Common myeloid progenitor, CD34-positive (primary cell): ENCODE measurements around the gene EHD4.

Experiments
- CTCF ChIA-PET: fragments of 350-600 bp; sonication (Branson Sonifier 250); formaldehyde crosslinking; loops from one replicate; lab custom pipeline; 2021; ENCODE audit warnings: antibody characterized with exemption; lab: Charles Lee
- POLR2A ChIA-PET: fragments of 350-600 bp; sonication (Branson Sonifier 250); formaldehyde crosslinking; loops from one replicate; lab custom pipeline; 2021; ENCODE audit warnings: antibody characterized with exemption; lab: Charles Lee
- DNase-seq, 3 donors: peaks; one replicate each; pipeline versions ENCODE4 v3.0.0 to v3.0.0-alpha.2; 2013
- H3K27ac ChIP-seq, 2 experiments: 1 replicate in 1 of 2; 2 replicates in 1 of 2; pipeline ENCODE4 v1.7.0; 2013; ENCODE audit warnings: inconsistent platforms in 2 of 2, low read length in 2 of 2, mild to moderate bottlenecking in 2 of 2, low read depth in 1 of 2, moderate library complexity in 1 of 2; ENCODE audit not compliant: severe bottlenecking in 2 of 2, insufficient read depth in 1 of 2, poor library complexity in 1 of 2
- H3K27me3 ChIP-seq, 5 experiments: replicated peaks in 2 of 5; 1 replicate in 3 of 5; 2 replicates in 2 of 5; pipeline versions ENCODE4 v1.6.1 to v1.7.0; 2013; ENCODE audit warnings: low read length in 4 of 5, mild to moderate bottlenecking in 2 of 5, moderate library complexity in 2 of 5, inconsistent platforms in 1 of 5; ENCODE audit not compliant: insufficient read depth in 5 of 5, control insufficient read depth in 4 of 5
- H3K36me3 ChIP-seq, 4 experiments: 1 replicate in 2 of 4; 2 replicates in 2 of 4; pipeline versions ENCODE4 v1.6.1 to v1.7.0; 2013; ENCODE audit warnings: low read length in 3 of 4, control low read depth in 1 of 4, mild to moderate bottlenecking in 1 of 4; ENCODE audit not compliant: control insufficient read depth in 4 of 4, insufficient read depth in 4 of 4
- H3K4me1 ChIP-seq, 4 experiments: 1 replicate in 3 of 4; 2 replicates in 1 of 4; pipeline versions ENCODE4 v1.6.1 to v1.7.1; 2013; ENCODE audit warnings: low read length in 3 of 4, mild to moderate bottlenecking in 3 of 4, control low read depth in 1 of 4, inconsistent platforms in 1 of 4, moderate library complexity in 1 of 4; ENCODE audit not compliant: control insufficient read depth in 4 of 4, insufficient read depth in 4 of 4; ENCODE audit errors: control extremely low read depth in 1 of 4
- H3K4me3 ChIP-seq, 7 experiments: 1 replicate in 4 of 7; 2 replicates in 3 of 7; pipeline versions ENCODE4 v1.5.1 to v1.7.0; 2013; ENCODE audit warnings: mild to moderate bottlenecking in 7 of 7, low read length in 6 of 7, moderate library complexity in 6 of 7, inconsistent platforms in 2 of 7, low read depth in 2 of 7, control low read depth in 1 of 7; ENCODE audit not compliant: insufficient read depth in 4 of 7, control insufficient read depth in 1 of 7; ENCODE audit errors: extremely low read depth in 1 of 7
- H3K9me3 ChIP-seq, 5 experiments: 1 replicate in 4 of 5; 2 replicates in 1 of 5; pipeline versions ENCODE4 v1.6.1 to v1.7.1; 2013; ENCODE audit warnings: low read length in 4 of 5, mild to moderate bottlenecking in 2 of 5, inconsistent platforms in 1 of 5, low read depth in 1 of 5, moderate library complexity in 1 of 5; ENCODE audit not compliant: control insufficient read depth in 4 of 5, insufficient read depth in 2 of 5; ENCODE audit errors: control extremely low read depth in 1 of 5
- WGBS: methylation state at CpG from one replicate; pipeline ENCODE4 v1.1.5; 2013; ENCODE audit not compliant: insufficient coverage; 5-methylcytosine and 5-hydroxymethylcytosine counted together

The EHD4 gene

DNA sequence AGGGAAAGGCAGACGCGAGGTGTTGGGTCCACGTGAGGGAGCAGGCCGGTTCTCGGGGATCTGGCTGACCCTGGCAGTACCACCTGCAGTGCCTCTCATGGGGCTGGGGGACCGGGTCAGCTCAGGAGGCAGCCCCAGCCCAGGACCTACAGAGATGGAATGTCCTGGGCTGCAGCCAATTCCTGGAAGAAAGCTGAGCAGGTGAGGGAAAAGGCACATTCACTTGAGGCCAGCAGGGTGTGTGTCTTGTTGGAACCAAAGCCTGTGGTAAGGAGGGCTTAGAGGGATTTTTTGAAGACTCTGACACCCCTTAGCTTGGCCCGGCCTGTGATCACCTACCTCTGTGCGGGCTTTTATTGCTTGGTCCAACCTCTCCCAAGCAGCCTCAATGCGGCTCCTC, 117.9 kb downstream of the EHD4 start:
- no peaks in the 10 kb centered on the region for H3K4me1 ChIP-seq
- WGBS = 97% methylated on average over 9 of the region's 9 CpGs
- H3K4me3 ChIP-seq = no peak overlapping the region
- ChIA-PET POLR2A (no interaction called here), CTCF (interaction anchor here (1.5 to 1.8 kb wide), 2 partner anchors 11 to 57 kb away, joined by 3 to 4 read pairs; no protein-coding TSS in a partner anchor)
- no peak for DNase-seq
- peaks cover 0 to 9% (median 0%) of the 10 kb centered on the region in 5 experiments for H3K27me3 ChIP-seq
- H3K36me3 ChIP-seq = no peaks in the 10 kb centered on the region
- no peak overlapping the region for H3K27ac ChIP-seq
- no peaks in the 10 kb centered on the region for H3K9me3 ChIP-seq

GRCh38 chr15:41853831-41854230, 118.5 kb downstream of the EHD4 start:
- no peaks in the 10 kb centered on the region for H3K9me3 ChIP-seq
- 83% methylated on average over 9 of the region's 10 CpGs for WGBS
- peaks cover 0 to 9% (median 0%) of the 10 kb centered on the region in 5 experiments for H3K27me3 ChIP-seq
- H3K4me3 ChIP-seq = no peak overlapping the region
- no peaks in the 10 kb centered on the region for H3K4me1 ChIP-seq
- no peak for DNase-seq
- ChIA-PET POLR2A (interaction anchor here (1.5 kb wide), 1 partner anchor 25 kb away, joined by 3 read pairs; no protein-coding TSS in a partner anchor), CTCF (interaction anchor here (1.1 to 1.8 kb wide), 4 partner anchors 10 to 58 kb away, joined by 3 to 5 read pairs (median 4); no protein-coding TSS in a partner anchor)
- H3K36me3 ChIP-seq = peaks cover 0 to under 1% (median 0%) of the 10 kb centered on the region in 4 experiments
- no peak overlapping the region for H3K27ac ChIP-seq

DNA sequence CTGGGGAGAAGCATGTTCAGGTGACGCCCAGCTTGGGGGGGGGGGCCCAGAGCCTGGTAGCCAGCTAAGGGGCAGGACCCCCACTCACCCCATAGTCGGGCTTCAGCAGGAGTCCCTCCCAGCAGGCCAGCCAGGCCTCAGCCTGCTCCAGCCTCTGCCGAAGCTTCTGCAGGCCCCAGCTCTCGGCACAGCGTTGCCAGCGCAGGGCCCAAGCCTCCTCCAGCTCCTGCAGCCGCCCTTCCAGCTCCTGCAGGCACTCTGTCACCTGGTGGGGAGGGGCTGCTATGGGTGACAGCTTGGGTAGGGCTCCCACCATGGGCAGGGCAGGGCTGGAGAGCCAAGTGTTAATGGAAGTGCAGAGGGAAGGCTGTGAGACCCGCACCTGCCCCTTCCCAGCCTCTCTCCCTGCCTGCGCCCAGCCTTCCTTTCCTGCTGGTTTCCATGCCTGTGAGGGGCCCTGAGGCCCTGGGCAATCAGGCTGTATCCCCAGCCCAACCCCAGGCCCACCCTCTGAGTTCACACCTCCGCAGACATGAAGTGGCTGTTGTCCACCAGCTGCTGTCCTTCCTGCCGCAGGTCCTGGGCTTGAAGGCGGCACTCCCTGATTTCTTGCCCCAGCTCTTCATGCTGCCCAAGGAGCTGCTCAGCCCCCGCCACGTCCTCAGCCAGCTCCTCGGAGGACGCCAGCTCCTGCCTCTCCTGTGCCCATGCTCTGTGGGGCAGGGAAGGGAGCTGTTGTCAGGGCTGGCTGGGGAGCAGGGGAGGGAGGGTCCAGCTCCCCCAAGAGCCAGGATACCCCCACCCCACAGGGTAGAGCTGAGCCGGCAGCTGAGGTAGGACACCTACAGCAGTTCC, 119.4 kb downstream of the EHD4 start:
- H3K27me3 ChIP-seq = peaks cover 0 to 9% (median 0%) of the 10 kb centered on the region in 5 experiments
- H3K4me1 ChIP-seq = no peaks in the 10 kb centered on the region
- POLR2A ChIA-PET = interaction anchor here (1.5 kb wide), 1 partner anchor 26 kb away, joined by 3 read pairs; no protein-coding TSS in a partner anchor
- no peak overlapping the region for H3K27ac ChIP-seq
- CTCF ChIA-PET = interaction anchor here (0.6 to 2.1 kb wide), 6 partner anchors 8 to 52 kb away, joined by 3 to 5 read pairs (median 4); no protein-coding TSS in a partner anchor
- over 99% methylated on average over 12 of the region's 17 CpGs for WGBS
- H3K36me3 ChIP-seq = peaks cover 0 to 9% (median 2%) of the 10 kb centered on the region in 4 experiments
- no peak overlapping the region for H3K4me3 ChIP-seq
- H3K9me3 ChIP-seq = no peaks in the 10 kb centered on the region
- DNase-seq = no peak

DNA sequence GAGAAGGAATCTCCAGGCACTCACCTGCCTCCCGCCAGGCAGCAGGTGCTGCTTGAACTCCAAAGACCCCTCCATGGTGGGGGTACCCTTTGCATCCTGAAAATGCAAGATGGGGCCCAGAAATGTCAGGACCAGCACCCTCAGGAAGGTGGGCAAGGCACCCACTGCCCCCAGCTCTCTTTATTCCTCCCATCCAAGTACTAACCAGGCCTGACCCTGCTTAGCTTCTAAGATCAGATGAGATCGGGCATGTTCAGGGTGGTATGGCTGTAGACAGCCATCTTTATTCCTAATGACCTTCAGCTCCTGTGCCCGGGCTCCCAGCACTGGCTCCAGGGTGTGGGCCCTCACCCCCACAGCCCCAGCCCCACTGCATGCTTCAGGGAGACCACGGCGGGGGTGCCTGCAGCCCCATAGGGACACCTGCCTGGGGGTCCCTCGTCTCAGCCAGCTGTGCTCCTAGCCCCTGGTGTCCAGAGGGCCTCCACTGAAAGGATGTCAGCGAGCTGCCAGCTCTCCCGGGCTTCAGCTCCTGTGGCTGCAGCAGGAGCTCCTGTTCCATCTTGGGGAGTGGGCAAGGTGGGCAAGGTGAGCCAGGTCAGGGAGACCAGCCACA, 120.5 kb downstream of the EHD4 start:
- Histone ChIP-seq H3K9me3 (no peaks in the 10 kb centered on the region), H3K27me3 (peaks cover 0 to 9% (median 0%) of the 10 kb centered on the region in 5 experiments), H3K36me3 (peaks cover 0 to 19% (median 4%) of the 10 kb centered on the region in 4 experiments), H3K4me1 (no peaks in the 10 kb centered on the region), H3K4me3 (no peak overlapping the region), H3K27ac (no peak overlapping the region)
- ChIA-PET POLR2A (no interaction called here), CTCF (interaction anchor here (0.7 to 2.7 kb wide), 8 partner anchors 9 to 79 kb away, joined by 3 to 11 read pairs (median 3); partner anchors contain the start of gene PLA2G4B)
- WGBS = 96% methylated on average over 8 of the region's 8 CpGs
- DNase-seq = no peak

DNA sequence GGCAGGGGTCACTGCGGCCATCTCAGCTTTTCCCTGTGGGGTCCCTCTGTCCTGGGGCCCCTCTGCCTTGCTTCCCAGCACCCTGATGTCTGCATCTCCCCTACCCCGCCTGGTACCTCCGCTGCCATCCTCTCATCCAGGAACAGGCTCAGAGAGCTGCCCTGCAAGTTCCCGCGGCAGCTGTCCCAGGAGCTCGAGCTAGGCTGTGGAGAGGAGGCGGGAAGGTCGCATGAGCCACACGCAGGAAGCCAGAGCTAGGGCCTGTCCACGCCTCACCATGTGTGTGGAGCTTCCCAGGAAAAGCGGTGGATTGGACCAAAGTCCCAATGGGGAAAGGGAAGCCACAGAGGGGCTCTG, 121.2 kb downstream of the EHD4 start:
- ChIA-PET POLR2A (no interaction called here), CTCF (interaction anchor here (1.1 to 2.7 kb wide), 4 partner anchors 10 to 54 kb away, joined by 3 to 11 read pairs (median 4); partner anchors contain the start of gene PLA2G4B)
- Histone ChIP-seq H3K36me3 (peaks cover 0 to 26% (median 9%) of the 10 kb centered on the region in 4 experiments), H3K27me3 (peaks cover 0 to 9% (median 0%) of the 10 kb centered on the region in 5 experiments), H3K4me3 (no peak overlapping the region), H3K27ac (no peak overlapping the region), H3K4me1 (no peaks in the 10 kb centered on the region), H3K9me3 (no peaks in the 10 kb centered on the region)
- WGBS = 55% methylated on average over 11 of the region's 11 CpGs
- DNase-seq = no peak

DNA sequence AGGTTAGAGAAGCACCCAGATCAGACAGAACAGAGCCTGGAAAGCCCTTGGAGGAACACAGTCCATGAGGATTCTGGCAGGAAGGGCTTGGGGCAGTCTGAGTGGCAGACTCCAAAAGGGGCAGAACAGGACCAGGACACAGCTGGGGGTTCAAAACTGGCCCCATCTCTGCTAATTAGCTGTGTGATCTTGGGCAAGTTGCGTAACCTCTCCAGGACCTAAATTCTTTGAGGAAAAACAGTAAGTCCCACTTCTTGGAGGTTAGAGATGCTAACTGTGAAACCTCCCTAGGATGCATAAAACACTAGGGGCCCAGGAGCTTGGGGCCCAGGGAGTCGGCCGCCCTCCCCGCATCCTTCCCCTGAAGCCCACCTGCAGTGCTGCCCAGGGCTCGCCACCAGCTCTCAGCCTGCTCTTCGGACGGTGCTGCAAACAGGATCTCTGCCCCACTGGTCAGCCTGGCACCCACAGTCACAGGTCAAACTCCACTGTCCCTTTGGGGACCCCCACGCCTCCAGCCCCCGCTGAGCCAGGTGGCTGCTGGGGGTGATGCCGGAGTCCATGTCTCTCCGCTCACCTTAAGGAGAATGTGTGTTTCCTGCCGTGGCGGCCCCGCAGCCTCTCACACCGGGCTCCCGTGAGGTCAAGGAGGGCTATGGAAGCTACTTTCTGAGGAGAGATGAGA, 121.7 kb downstream of the EHD4 start:
- CTCF ChIA-PET = interaction anchor here (1.1 to 2.7 kb wide), 3 partner anchors 12 to 54 kb away, joined by 3 to 11 read pairs (median 3); partner anchors contain the start of gene PLA2G4B
- no peaks in the 10 kb centered on the region for H3K9me3 ChIP-seq
- no peak for DNase-seq
- POLR2A ChIA-PET = no interaction called here
- H3K27ac ChIP-seq = no peak overlapping the region
- 74% methylated on average over 16 of the region's 16 CpGs for WGBS
- no peak overlapping the region for H3K4me3 ChIP-seq
- no peaks in the 10 kb centered on the region for H3K4me1 ChIP-seq
- H3K27me3 ChIP-seq = peaks cover 0 to 9% (median 0%) of the 10 kb centered on the region in 5 experiments
- peaks cover 0 to 30% (median 12%) of the 10 kb centered on the region in 4 experiments for H3K36me3 ChIP-seq
